Occipital lobe (tissue), 2 donors: ENCODE measurements around the gene CRYBG1. TPM values are rescaled to one million over a fixed set of nuclear protein-coding genes. Genes with fewer than 3 reads are reported as not detected.
"Not testable (repeated sequence)": the region's sequence is repeated elsewhere in the genome, so short reads cannot be mapped to it uniquely, and the experiment has no call there.

Experiments used
- DNase-seq: peaks from one replicate; lab custom pipeline; 2025; lab: John Stamatoyannopoulos, UW
- total RNA-seq: library from RNA; depleted of rRNA; stranded (reverse); fragments of >200 nt; gene quantifications from one replicate; pipeline ENCODE4 v1.2.3, GENCODE V29; 2014

CRYBG1 gene
- total RNA-seq, 1 donor from 2014 or later, result 0.31 TPM

- no peak for DNase-seq
Measured at GRCh38 chr6:106581468-106581867, 221.0 kb downstream of the CRYBG1 start.

- DNase-seq, result no peak
Measured at GRCh38 chr6:106586815-106587415, 226.4 kb downstream of the CRYBG1 start.

- DNase-seq, result not testable (repeated sequence)
Measured at GRCh38 chr6:106588937-106589336, 228.4 kb downstream of the CRYBG1 start.

- DNase-seq, result no peak
Measured at GRCh38 chr6:106591111-106591825, 230.8 kb downstream of the CRYBG1 start.

GRCh38 chr6:106599440-106599839 lies 238.9 kb downstream of the CRYBG1 start:
- no peak for DNase-seq

- DNase-seq, result no peak
Measured at GRCh38 chr6:106600329-106600728, 239.8 kb downstream of the CRYBG1 start.

GRCh38 chr6:106608080-106608668 lies 247.7 kb downstream of the CRYBG1 start:
- DNase-seq, result no peak

- DNase-seq, result no peak
Measured at GRCh38 chr6:106609699-106610098, 249.2 kb downstream of the CRYBG1 start.

- no peak for DNase-seq
Measured at GRCh38 chr6:106611030-106611429, 250.5 kb downstream of the CRYBG1 start.

GRCh38 chr6:106612671-106613416 lies 252.3 kb downstream of the CRYBG1 start:
- no peak for DNase-seq

- no peak for DNase-seq
Measured at GRCh38 chr6:106613590-106613989, 253.1 kb downstream of the CRYBG1 start.

GRCh38 chr6:106614166-106614565 lies 253.6 kb downstream of the CRYBG1 start:
- DNase-seq, result no peak

- no peak for DNase-seq
Measured at GRCh38 chr6:106614592-106615257, 254.2 kb downstream of the CRYBG1 start.

- DNase-seq, result no peak
Measured at GRCh38 chr6:106617302-106617701, 256.8 kb downstream of the CRYBG1 start.

GRCh38 chr6:106617857-106618256 lies 257.3 kb downstream of the CRYBG1 start:
- DNase-seq, result no peak

- no peak for DNase-seq
Measured at GRCh38 chr6:106618324-106618723, 257.8 kb downstream of the CRYBG1 start.

- no peak for DNase-seq
Measured at GRCh38 chr6:106619223-106619622, 258.7 kb downstream of the CRYBG1 start.

- no peak for DNase-seq
Measured at GRCh38 chr6:106620931-106621672, 260.6 kb downstream of the CRYBG1 start.
